GM21367 (cell line): Measurements from ENCODE around the gene ZSWIM5.
"Not testable (repeated sequence)": the region's sequence is repeated elsewhere in the genome, so short reads cannot be mapped to it uniquely, and the experiment has no call there.

Experiments
- ATAC-seq: cut with Tn5 transposase; IDR thresholded peaks from one replicate; pipeline ENCODE4 v1.9.1; 2021; ENCODE audit not compliant: unreplicated experiment

ZSWIM5 gene

DNA sequence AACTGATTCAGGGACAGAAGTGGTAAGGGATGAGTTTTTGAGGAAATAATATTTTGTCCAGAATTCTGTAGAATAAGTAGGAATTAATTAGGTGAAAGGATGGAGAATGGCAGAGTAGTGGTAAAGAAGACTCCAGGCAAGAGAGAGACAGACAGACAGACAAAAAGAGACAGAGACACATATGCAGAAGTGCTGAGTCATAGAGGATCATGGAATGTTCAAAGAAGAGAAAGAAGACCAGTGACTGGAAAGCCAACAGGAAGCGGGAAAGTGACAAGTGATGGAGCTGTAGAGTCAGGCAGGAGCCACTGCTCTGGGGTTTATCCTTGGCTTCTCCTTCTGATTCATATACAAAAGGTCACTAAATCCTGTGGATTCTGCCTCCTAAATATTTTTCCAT, 108.5 kb downstream of the ZSWIM5 start:
- ATAC-seq, result no peak

DNA sequence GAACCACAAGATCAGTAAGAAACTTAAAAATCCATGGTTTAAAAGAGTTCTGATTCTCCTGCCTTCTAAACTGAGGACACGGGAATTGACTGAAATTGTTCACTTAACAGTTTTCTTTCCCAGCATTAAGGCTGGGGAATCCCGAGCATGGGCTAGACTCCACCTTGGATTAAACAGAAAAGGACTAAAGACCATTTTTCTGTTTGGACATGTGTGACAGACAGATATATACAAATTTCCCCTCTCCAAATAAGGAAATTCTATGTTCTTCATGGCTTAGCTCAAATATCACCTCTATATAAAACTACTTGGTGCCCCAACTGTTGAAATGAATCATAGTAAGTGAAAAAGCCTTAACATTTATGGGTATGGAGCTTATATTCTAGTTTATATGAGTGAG, 109.3 kb downstream of the ZSWIM5 start:
- ATAC-seq, result no peak

- ATAC-seq, result no peak
These were observed 111.0 kb downstream of the ZSWIM5 start for GRCh38 chr1:45095450-45095849.

GRCh38 chr1:45094371-45094770, 112.0 kb downstream of the ZSWIM5 start:
- ATAC-seq, result not testable (repeated sequence)

GRCh38 chr1:45093334-45093733, 113.1 kb downstream of the ZSWIM5 start:
- ATAC-seq, result no peak

DNA sequence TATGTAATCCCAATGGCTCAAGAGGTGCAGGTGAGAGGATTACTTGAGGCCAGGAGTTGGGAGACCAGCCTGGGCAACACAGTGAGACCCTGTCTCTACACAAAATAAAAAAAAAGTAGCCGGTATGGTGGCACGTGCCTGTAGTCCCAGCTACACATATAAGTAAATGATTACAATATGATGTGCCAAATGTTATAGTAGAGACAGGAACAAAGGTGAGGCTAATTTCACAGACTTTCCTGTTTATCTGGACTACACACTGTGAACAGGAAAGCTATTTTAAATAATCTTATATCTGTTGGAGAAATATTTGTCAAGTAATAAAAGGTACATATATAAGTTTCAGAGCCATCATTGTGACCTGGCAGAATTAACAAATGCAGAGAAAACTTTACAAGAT, 116.7 kb downstream of the ZSWIM5 start:
- no peak for ATAC-seq

DNA sequence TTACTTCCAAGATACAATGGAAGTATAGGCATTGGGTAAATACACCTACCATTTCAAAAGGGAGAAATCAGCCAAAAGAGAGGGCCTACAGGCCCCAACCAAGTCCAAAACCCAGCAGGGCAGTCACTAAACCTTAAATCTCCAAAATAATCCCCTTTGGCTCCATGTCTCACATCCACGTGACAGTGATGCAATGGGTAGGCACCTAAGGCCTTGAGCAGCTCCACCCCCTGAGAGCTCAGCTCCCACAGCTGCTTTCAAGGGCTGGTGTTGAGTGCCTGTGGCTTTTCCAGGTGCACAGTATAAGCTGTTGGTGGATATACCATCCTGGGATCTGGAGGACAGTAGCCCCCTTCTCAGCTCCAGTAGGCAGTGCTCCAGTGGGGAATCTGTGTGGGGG, 121.8 kb downstream of the ZSWIM5 start:
- ATAC-seq, result no peak

GRCh38 chr1:45079533-45079932, 126.9 kb downstream of the ZSWIM5 start:
- no peak for ATAC-seq

- ATAC-seq, result not testable (repeated sequence)
These were observed 129.4 kb downstream of the ZSWIM5 start for GRCh38 chr1:45076959-45077358.

GRCh38 chr1:45071567-45071966, 134.8 kb downstream of the ZSWIM5 start:
- no peak for ATAC-seq

GRCh38 chr1:45067806-45068205, 138.6 kb downstream of the ZSWIM5 start:
- no peak for ATAC-seq

DNA sequence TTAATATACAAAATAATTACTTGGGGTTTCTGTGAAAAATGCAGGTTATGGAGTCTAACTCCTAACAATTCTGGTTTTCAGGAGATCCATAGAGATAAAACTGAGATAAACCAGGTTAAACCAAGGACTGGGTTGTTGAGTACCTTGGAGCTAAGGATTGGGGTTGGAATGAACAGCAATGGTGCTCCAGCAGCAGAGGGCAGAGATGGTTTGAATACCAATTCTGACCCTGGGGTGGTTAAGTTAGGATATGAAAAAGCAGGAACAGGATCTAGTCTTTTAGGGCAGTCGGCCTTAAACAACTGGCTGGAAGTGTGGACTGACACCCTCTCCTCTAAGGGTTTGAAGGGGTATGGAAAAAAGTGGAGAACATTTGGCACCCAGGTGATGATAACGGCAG, 141.3 kb downstream of the ZSWIM5 start:
- no peak for ATAC-seq

GRCh38 chr1:45062463-45062862, 143.9 kb downstream of the ZSWIM5 start:
- not testable (repeated sequence) for ATAC-seq

DNA sequence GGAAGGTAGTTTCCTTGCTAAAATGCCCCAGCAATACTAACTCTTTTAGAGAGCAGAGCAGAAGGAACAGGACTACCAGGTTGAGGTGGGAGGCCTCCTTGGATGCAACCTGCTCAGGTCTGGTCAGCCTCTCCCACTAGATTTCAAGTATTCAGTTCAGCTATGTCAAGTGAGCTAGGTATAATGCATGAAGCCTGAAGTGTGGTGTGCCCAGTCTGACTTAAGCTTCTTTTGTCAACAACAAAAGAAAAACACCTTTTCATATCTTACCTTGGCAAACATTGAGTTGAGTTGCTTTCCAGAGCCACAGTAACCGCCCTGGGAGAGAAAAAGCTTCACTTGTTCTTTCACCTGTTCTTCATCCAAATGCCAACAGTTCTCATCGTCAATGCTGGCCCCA, 146.6 kb downstream of the ZSWIM5 start:
- no peak for ATAC-seq

- ATAC-seq, result no peak
These were observed 148.9 kb downstream of the ZSWIM5 start for GRCh38 chr1:45057542-45057941.

GRCh38 chr1:45051005-45051772, 155.2 kb downstream of the ZSWIM5 start:
- ATAC-seq, result no peak

DNA sequence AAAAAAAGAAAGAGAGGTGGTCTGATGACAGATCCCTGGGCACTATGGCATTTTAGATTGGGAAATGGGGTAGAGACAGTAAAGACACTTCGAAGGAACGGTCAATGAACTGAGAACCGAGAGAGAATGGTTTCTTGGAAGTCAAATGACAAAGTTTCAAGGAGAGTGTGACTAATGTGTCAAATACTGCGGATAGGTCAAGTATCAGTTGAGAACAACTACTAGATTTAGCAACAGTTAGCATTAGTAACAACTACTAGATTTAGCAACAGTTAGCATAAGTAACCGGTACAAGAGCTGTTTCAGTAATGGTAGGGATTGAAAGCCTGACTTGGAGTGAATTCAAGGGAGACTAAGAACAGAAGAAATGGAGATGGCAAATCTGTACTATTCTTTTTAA, 159.4 kb downstream of the ZSWIM5 start:
- ATAC-seq, result no peak

GRCh38 chr1:45044916-45045315, 161.5 kb downstream of the ZSWIM5 start:
- ATAC-seq, result no peak

GRCh38 chr1:45043094-45043493, 163.3 kb downstream of the ZSWIM5 start:
- ATAC-seq, result no peak

DNA sequence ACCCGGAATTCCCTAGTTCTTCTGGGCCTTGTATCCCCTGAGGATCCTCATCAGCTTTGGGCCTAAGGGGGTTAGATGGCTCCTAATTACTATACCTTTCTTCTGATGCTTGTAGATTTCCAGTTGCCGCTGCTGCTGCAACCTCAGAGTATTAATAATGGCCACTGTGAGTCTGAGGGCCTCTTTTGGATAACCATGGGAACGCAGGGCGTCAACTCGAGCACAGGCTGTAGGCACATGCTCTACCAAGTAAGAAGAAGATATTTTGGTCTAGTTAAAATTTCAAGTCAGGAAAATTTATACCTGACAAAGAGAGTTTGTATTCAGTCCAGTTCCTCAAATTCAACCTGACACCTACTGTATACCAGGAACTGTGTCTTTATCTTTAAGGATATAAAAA, 166.1 kb downstream of the ZSWIM5 start:
- no peak for ATAC-seq

DNA sequence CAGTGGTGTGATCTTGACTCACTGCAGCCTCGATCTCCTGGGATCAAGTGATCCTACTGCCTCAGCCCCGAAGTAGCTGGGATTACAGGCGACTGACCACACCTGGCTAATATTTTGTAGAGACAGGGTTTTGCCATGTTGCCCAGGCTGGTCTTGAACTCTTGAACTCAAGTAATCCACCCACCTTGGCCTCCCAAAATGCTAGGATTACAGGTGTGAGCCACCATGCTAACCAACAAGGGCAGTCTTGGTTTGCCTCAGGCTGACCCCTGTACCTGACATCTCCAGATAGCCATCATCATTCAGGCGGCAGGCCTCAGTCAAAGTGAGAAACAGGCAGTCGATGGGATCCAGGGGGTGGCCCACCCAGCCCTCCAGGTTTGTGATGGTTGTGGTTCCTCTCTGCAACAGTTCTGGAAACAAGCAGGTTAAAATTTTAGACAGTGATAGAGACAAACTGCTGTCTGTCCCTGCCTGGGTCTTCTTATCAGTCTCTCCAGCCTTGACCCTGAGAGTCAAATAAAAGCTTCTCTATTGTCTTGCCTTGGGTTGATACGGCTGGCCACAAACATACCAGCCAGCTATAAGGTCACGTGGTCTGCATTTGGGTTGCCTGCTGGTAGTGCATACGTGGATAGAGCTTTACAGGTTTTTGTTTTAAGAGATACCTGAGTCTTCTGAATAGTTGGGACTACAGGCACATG, 167.6 kb downstream of the ZSWIM5 start:
- ATAC-seq, result no peak

GRCh38 chr1:45038240-45038639, 168.2 kb downstream of the ZSWIM5 start:
- ATAC-seq, result no peak

DNA sequence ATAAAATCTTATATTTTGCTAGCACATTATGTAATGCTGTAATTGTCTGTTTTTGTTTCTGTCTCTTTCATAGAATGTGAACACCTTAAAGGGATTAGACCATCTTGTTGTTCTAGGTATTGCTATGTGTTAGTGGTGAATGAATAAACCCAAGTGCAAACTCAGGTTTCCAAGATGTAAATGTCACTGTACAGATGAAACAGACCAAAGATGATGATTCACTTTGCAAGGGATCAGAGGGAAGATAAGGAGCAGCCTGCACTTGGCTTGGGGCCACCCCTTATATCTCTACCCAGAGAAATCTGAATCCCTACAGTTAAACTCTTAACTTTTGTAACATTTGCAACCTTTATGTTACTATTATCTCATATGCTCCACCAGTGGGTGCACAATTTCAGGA, 168.9 kb downstream of the ZSWIM5 start:
- no peak for ATAC-seq
